ENCODE results near the gene PTPRF.
"Not testable (repeated sequence)": the region's sequence is repeated elsewhere in the genome, so short reads cannot be mapped to it uniquely, and the experiment has no call there.

The PTPRF gene

GRCh38 chr1:43538143-43538487, 7.4 kb downstream of the PTPRF start:
- DNase-seq: no peak
- no peak for ATAC-seq

- ATAC-seq (no peak), DNase-seq (no peak)
These were observed 8.3 kb downstream of the PTPRF start for GRCh38 chr1:43538969-43539368.

DNA sequence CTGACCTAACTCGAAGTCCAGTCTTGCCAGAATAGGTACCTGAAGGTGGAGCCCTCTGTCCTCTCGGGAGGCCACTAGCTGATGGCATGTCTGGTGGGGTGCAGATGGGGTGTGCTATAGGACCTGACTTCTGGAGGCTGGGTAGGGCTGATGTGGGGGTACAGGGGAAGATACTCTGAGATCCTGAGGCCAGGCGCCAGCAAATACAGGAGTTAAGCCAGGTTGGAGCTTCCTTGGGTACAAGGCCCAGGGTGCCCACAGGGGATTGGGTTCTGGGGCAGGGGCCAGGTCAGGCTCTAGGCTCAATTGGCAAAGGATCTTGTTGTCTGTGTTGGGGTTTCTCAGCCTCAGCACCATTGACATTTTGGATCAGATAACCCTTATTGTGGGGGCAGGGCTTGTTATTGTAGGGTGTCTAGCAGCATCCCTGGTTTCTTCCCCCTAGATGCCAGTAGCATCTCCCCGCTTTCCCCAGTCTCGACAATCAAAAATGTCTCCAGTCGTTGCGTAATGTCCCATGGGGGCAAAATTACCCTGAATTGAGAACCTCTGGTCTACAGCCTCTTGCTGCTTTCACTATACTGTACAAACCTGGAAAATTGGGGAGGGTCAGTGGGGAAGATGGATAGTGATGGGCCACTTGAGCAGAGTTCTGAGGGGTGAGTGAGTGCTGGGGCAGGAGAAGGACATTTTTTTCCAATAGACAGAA, 9.2 kb downstream of the PTPRF start:
- ATAC-seq: no peak

GRCh38 chr1:43540653-43541071, 10.0 kb downstream of the PTPRF start:
- ATAC-seq (no peak), DNase-seq (no peak)

More for the DNA sequence above, 9.2 kb downstream of the PTPRF start:
- no peak for DNase-seq

DNA sequence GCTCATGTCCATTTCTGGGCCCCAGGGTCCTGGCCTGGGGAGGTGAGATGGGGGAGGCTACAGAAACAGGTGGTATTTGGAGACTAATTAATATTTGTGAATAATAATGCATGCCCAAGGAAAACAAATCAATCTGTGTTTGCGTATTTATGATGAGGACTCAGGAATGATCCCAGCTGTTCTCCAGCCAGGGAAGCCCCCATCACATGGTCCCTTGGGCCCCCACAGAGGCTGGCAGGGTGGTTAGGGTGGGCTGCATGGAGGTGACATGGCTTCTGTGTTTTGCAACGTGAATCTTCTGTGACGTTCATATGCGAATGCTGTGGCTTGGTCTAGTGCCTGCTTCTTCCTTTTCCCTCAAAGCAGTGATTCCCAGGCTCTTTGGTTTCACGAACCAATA, 10.5 kb downstream of the PTPRF start:
- DNase-seq (no peak), ATAC-seq (no peak)

DNA sequence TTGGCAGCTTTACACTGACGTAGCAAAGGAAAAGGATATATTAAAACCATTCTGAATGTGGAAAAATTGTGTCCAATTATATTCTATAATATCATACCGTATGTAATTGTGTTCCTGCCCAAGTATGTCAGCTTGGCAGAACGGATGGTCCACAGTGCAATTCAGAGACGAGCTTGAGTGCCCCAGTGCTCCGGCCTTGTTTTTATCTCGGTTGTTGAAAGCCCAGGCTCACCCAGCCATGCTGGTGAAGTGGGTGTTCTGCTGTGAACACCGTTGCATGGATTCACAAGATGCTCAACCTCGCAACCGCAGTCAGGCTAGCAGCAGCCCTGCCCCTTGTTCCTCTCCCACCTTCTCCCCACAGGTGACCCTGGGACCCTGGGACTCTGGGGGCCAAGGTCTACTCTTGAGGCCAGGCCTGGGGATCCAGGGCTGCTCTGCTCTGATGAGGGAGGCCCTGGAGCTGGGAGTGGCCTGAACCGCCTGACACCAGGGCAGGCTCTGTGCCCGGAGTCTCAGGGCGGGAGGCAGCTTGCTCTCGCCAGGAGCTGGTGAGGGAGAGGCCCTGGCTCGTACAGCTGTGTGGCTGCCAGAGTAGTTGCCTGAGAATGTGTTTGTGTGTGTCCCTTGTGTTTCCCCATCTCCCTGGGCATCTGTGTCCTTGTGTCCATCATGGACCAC, 11.2 kb downstream of the PTPRF start:
- ATAC-seq (no peak), DNase-seq (no peak)

- ATAC-seq (no peak), DNase-seq (no peak)
These were observed 12.1 kb downstream of the PTPRF start for GRCh38 chr1:43542527-43543458.

DNA sequence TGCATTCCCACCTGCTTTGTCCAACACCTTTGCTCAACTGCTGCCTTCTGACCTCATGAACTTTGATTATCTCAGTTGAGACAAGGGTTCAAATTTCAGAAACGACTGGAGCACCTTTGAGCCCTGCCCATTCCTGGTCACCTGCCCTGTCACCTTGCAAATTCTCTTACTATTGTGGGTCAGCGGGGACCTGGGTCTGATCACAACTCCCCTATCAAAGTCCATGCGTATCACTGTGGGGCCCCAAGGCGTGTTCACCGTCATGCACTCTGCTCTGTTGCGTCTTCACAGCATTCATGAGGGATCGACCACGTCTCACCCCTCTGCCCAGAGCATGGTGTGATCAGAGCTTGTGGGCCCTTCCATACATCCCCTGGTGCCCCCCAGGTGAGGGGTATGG, 12.9 kb downstream of the PTPRF start:
- no peak for DNase-seq
- no peak for ATAC-seq

GRCh38 chr1:43545339-43545694, 14.6 kb downstream of the PTPRF start:
- no peak for ATAC-seq
- DNase-seq: no peak

- ATAC-seq (no peak), DNase-seq (no peak)
These were observed 15.2 kb downstream of the PTPRF start for GRCh38 chr1:43545695-43546387.

- ATAC-seq (no peak), DNase-seq (no peak)
These were observed 15.9 kb downstream of the PTPRF start for GRCh38 chr1:43546388-43547100.

DNA sequence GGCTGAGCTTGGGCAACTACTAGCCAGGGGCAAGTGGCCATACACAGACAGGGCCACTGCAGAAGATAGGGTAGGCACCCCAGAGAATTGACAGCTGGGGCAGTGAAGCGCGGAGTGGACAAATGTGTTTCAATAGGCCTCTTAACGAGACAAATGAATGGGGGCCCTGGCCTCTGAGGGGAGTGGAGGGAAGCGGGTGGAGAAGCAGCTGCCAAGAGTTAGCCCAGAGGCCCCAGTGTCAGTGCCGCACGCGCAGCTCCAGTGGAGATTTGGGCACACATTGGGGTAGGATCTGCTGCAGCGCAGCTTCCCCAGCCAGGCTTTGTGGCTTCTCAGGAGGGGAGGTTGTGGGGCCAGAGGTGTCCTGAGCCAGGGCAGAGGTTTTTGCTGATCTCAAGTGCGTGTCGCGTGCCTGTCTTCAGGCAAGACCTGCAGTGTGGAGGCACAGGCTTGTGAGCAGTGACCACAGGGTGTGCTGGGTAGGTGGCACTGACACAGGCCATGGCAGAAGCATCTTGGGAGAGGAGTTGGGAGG, 16.9 kb downstream of the PTPRF start:
- no peak for ATAC-seq

GRCh38 chr1:43548285-43549271, 17.9 kb downstream of the PTPRF start:
- DNase-seq (no peak), ATAC-seq (no peak)

More for the DNA sequence above, 16.9 kb downstream of the PTPRF start:
- no peak for DNase-seq

- not testable (repeated sequence) for ATAC-seq, DNase-seq
These were observed 18.7 kb downstream of the PTPRF start for GRCh38 chr1:43549394-43549793.

- ATAC-seq (no peak), DNase-seq (peak; percentile 19)
These were observed 19.4 kb downstream of the PTPRF start for GRCh38 chr1:43549921-43550597.

DNA sequence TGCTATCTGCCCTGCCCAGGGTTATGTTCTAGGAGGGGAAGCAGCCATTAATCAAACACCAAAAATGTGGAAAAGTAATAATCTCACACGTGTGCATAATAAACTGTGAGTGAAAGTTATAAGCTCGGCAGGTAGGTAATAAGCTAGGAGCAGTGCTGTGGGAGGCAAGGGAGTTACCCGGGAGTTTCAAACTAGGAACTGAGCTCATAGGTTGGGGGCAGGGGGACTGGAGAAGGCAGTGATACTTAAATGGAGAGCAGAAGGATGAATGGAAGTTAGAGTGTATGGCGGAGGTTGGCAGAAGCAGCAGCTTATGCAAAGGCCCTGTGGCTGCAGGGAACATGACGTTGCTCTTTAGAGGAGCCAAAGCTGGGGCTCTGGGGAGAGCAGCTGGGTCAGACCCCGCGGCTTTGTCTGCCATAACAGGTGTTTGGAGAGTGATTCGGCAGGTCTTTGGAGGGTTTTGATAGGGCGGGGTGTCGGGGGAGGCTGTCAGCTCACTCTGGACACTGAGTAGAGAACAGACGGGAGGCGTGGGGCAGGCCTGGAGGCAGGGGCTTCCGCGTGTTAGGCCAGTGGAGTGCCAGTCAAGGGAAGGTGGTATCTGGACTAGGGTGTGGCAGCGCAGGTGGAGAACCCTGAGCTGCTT, 20.0 kb downstream of the PTPRF start:
- ATAC-seq: no peak

GRCh38 chr1:43551396-43551888, 20.8 kb downstream of the PTPRF start:
- DNase-seq (no peak), ATAC-seq (no peak)

More for the DNA sequence above, 20.0 kb downstream of the PTPRF start:
- no peak for DNase-seq

GRCh38 chr1:43552059-43552742, 21.5 kb downstream of the PTPRF start:
- ATAC-seq: no peak
- DNase-seq: no peak
